ENCODE results near the gene BSPRY. TPM values are rescaled to one million over a fixed set of nuclear protein-coding genes. Genes with fewer than 3 reads are reported as not detected.

Gene BSPRY
- total RNA-seq, 1 donor: not detected

DNA sequence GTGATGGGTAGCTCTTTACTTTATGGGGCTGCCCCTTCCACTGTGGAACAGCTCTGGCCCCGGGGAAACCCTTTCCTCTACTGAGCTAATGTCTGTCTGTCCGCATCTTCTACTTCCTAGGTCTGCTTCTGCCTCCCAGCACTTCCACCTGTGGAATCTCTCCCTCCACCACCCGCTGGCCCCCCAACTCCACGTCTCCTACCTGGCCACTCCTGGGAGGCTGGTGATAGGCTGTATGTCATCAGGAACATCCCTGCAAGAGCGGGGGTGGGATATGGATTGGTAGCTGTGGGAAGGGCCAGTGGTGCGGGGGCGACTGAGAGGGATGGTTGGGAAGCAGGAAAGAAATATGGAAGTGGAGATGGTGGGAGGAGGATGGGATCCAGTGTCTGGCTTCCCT lies 42.6 kb downstream of the BSPRY start:
- no peak overlapping the region for H3K4me3 ChIP-seq (ENCODE audit: low read depth, low read length)
- DNase-seq (ENCODE audit: low read depth): no peak
- TF ChIP-seq CTCF (IDR thresholded peaks at IDR 0.05; ENCODE audit: insufficient read depth, low read depth, low read length): no peak

- DNase-seq (ENCODE audit: low read depth): no peak
- no peak for TF ChIP-seq CTCF (IDR thresholded peaks at IDR 0.05; ENCODE audit: insufficient read depth, low read depth, low read length)
- no peak overlapping the region for H3K4me3 ChIP-seq (ENCODE audit: low read depth, low read length)
These were observed 43.9 kb downstream of the BSPRY start for GRCh38 chr9:113393281-113393680.

DNA sequence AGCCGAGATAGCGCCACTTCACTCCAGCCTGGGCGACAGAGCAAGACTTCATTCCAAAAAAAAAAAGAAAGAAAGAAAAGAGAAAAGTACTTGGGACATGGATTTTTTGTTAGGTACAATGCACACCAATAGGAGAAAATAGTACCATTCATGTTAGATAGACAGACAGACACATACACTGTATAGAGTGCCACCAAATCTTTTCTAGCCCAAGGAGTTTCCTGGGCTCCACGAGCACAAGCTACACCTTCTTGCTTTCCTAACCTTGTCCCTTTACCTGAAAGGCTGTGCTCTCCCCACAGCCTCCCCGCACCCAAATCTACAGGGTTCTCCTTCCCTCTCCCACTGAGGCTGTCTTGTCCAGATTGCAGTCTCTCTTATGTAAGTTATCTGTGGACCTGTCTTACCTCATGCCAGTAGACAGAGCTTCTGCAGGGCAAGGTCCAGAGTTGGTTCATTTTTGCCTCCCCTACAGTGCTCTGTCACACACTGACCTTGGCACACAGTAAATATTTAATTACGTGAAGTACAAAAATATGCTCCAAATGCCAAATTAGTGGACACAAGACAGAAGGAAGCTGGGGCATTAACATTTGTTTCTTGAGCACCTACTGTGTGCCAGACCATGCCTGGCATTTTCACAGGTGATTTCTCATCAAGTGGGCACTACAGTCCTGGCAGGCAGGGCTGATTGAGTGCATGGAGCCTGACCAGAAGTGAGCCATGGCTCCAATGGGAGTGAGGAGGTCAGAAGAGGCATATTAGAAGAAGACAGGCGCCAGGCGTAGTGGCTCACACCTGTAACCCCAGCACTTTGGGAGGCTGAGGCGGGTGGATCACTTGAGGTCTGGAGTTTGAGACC lies 45.9 kb downstream of the BSPRY start:
- no peak overlapping the region for H3K4me3 ChIP-seq (ENCODE audit: low read depth, low read length)
- TF ChIP-seq CTCF (IDR thresholded peaks at IDR 0.05; ENCODE audit: insufficient read depth, low read depth, low read length): no peak
- no peak for DNase-seq (ENCODE audit: low read depth)

- no peak overlapping the region for H3K4me3 ChIP-seq (ENCODE audit: low read depth, low read length)
- no peak for DNase-seq (ENCODE audit: low read depth)
- TF ChIP-seq CTCF (IDR thresholded peaks at IDR 0.05; ENCODE audit: insufficient read depth, low read depth, low read length): no peak
These were observed 47.9 kb downstream of the BSPRY start for GRCh38 chr9:113397203-113397631.

- DNase-seq (ENCODE audit: low read depth): no peak
- no peak for TF ChIP-seq CTCF (IDR thresholded peaks at IDR 0.05; ENCODE audit: insufficient read depth, low read depth, low read length)
- no peak overlapping the region for H3K4me3 ChIP-seq (ENCODE audit: low read depth, low read length)
These were observed 49.5 kb downstream of the BSPRY start for GRCh38 chr9:113398796-113399195.

GRCh38 chr9:113399646-113400200 lies 50.4 kb downstream of the BSPRY start:
- H3K4me3 ChIP-seq (ENCODE audit: low read depth, low read length): no peak overlapping the region
- DNase-seq (ENCODE audit: low read depth): no peak
- no peak for TF ChIP-seq CTCF (IDR thresholded peaks at IDR 0.05; ENCODE audit: insufficient read depth, low read depth, low read length)

Data from fibroblast of villous mesenchyme (primary cell).